HG02973 (cell line): ENCODE measurements around the gene PRDM11.
A peak's percentile ranks its signal among the peaks of the same experiment; 100 is the strongest.
"Not testable (repeated sequence)": the region's sequence is repeated elsewhere in the genome, so short reads cannot be mapped to it uniquely, and the experiment has no call there.

Experiments
- ATAC-seq: cut with Tn5 transposase; IDR thresholded peaks from one replicate; pipeline ENCODE4 v1.9.1; 2021; ENCODE audit warnings: moderate library complexity; ENCODE audit not compliant: unreplicated experiment

PRDM11 gene

GRCh38 chr11:45146072-45147016 is at the start of gene PRDM11:
TSS of gene PRDM11 (plus strand) at chr11:45146639. CDS start at chr11:45181767, 35,128 bp downstream.
- ATAC-seq, result peak; percentile 30

- no peak for ATAC-seq
These were observed 48.5 kb upstream of the PRDM11 start for GRCh38 chr11:45097721-45098493.

GRCh38 chr11:45098929-45099328 is 47.5 kb upstream of the PRDM11 start:
- no peak for ATAC-seq

GRCh38 chr11:45100339-45100738 is 46.1 kb upstream of the PRDM11 start:
- ATAC-seq, result no peak

GRCh38 chr11:45102361-45102809 is 44.1 kb upstream of the PRDM11 start:
- ATAC-seq, result no peak

- ATAC-seq, result peak; percentile 62
These were observed 43.4 kb upstream of the PRDM11 start for GRCh38 chr11:45102810-45103621.

- no peak for ATAC-seq
These were observed 42.2 kb upstream of the PRDM11 start for GRCh38 chr11:45104006-45104789.

GRCh38 chr11:45104790-45105084 is 41.7 kb upstream of the PRDM11 start:
- no peak for ATAC-seq

- ATAC-seq, result peak; percentile 64
These were observed 41.0 kb upstream of the PRDM11 start for GRCh38 chr11:45105233-45105983.

GRCh38 chr11:45105984-45106375 is 40.5 kb upstream of the PRDM11 start:
- no peak for ATAC-seq

GRCh38 chr11:45106440-45106839 is 40.0 kb upstream of the PRDM11 start:
- no peak for ATAC-seq

- no peak for ATAC-seq
These were observed 39.4 kb upstream of the PRDM11 start for GRCh38 chr11:45107029-45107428.

- no peak for ATAC-seq
These were observed 38.1 kb upstream of the PRDM11 start for GRCh38 chr11:45108070-45109064.

GRCh38 chr11:45109400-45109799 is 37.0 kb upstream of the PRDM11 start:
- ATAC-seq, result no peak

- ATAC-seq, result no peak
These were observed 35.9 kb upstream of the PRDM11 start for GRCh38 chr11:45110562-45110961.

- no peak for ATAC-seq
These were observed 32.6 kb upstream of the PRDM11 start for GRCh38 chr11:45113807-45114206.

GRCh38 chr11:45127836-45128235 is 18.6 kb upstream of the PRDM11 start:
- ATAC-seq, result not testable (repeated sequence)

GRCh38 chr11:45133878-45134277 is 12.6 kb upstream of the PRDM11 start:
- ATAC-seq, result no peak
